ENCODE data around the gene KDM4F. TPM values are rescaled to one million over a fixed set of nuclear protein-coding genes. Genes with fewer than 3 reads are reported as not detected.

Gene KDM4F
- total RNA-seq, 1 donor from 2014 or later = not detected

GRCh38 chr11:95092549-95093324 lies 43.5 kb downstream of the KDM4F start:
- H3K79me2 ChIP-seq (ENCODE audit: low read depth) = no peaks in the 10 kb centered on the region
- peaks cover 33% of the 10 kb centered on the region for H3K4me1 Mint-ChIP-seq
- peaks cover 6% of the 10 kb centered on the region for H3K27me3 Mint-ChIP-seq (ENCODE audit: insufficient read depth, low read depth)
- no peak overlapping the region for H3K4me3 ChIP-seq
- peak; percentile 29 for DNase-seq (ENCODE audit: low spot score)
- peaks cover 10% of the 10 kb centered on the region for H3K4me1 ChIP-seq
- no peak overlapping the region for H3K4me2 ChIP-seq
- peaks cover 43% of the 10 kb centered on the region for H3K27me3 ChIP-seq
- H3K36me3 ChIP-seq = no peaks in the 10 kb centered on the region
- H3K27ac ChIP-seq = no peak overlapping the region
- H3K36me3 Mint-ChIP-seq = no peaks in the 10 kb centered on the region
- H3K9me3 ChIP-seq (ENCODE audit: low read depth) = no peaks in the 10 kb centered on the region
- TF ChIP-seq EZH2phosphoT487 (IDR thresholded peaks at IDR 0.05) (no peak), CTCF (IDR thresholded peaks at IDR 0.05) (peak; percentile 53)
- H4K20me1 ChIP-seq (ENCODE audit: low read depth) = no peaks in the 10 kb centered on the region
- H3K9me3 Mint-ChIP-seq = no peaks in the 10 kb centered on the region
- H2AFZ ChIP-seq (replicated peaks) = no peak overlapping the region
- H3K4me3 Mint-ChIP-seq = no peak overlapping the region
- no peak overlapping the region for H3K27ac Mint-ChIP-seq
- H3F3A ChIP-seq (ENCODE audit: low read depth) = peaks cover 21% of the 10 kb centered on the region
- no peak overlapping the region for H3K9ac ChIP-seq

GRCh38 chr11:95093548-95093947 lies 44.3 kb downstream of the KDM4F start:
- TF ChIP-seq EZH2phosphoT487 (IDR thresholded peaks at IDR 0.05) (no peak), EZH2 (IDR thresholded peaks at IDR 0.05) (no peak), CTCF (IDR thresholded peaks at IDR 0.05) (no peak)
- peaks cover 10% of the 10 kb centered on the region for H3K4me1 ChIP-seq
- H3K27ac Mint-ChIP-seq = no peak overlapping the region
- no peak for DNase-seq (ENCODE audit: low spot score)
- H3K36me3 Mint-ChIP-seq = no peaks in the 10 kb centered on the region
- H3K4me3 Mint-ChIP-seq = no peak overlapping the region
- H3K27me3 Mint-ChIP-seq (ENCODE audit: insufficient read depth, low read depth) = peaks cover 7% of the 10 kb centered on the region
- H3K27ac ChIP-seq = no peak overlapping the region
- H3K9ac ChIP-seq = no peak overlapping the region
- H3K4me3 ChIP-seq = no peak overlapping the region
- no peaks in the 10 kb centered on the region for H3K9me3 Mint-ChIP-seq
- no peaks in the 10 kb centered on the region for H3K9me3 ChIP-seq (ENCODE audit: low read depth)
- no peak overlapping the region for H2AFZ ChIP-seq (replicated peaks)
- no peaks in the 10 kb centered on the region for H4K20me1 ChIP-seq (ENCODE audit: low read depth)
- peaks cover 39% of the 10 kb centered on the region for H3K27me3 ChIP-seq
- H3F3A ChIP-seq (ENCODE audit: low read depth) = peaks cover 21% of the 10 kb centered on the region
- H3K79me2 ChIP-seq (ENCODE audit: low read depth) = no peaks in the 10 kb centered on the region
- no peaks in the 10 kb centered on the region for H3K36me3 ChIP-seq
- no peak overlapping the region for H3K4me2 ChIP-seq
- peaks cover 33% of the 10 kb centered on the region for H3K4me1 Mint-ChIP-seq

GRCh38 chr11:95095858-95096587 lies 46.8 kb downstream of the KDM4F start:
- H3K4me2 ChIP-seq = no peak overlapping the region

More at GRCh38 chr11:95095858-95096587, 46.8 kb downstream of the KDM4F start:
- Mint-ChIP-seq H3K36me3 (no peaks in the 10 kb centered on the region), H3K27ac (no peak overlapping the region), H3K27me3 (ENCODE audit: insufficient read depth, low read depth) (peaks cover 4% of the 10 kb centered on the region), H3K4me1 (peaks cover 22% of the 10 kb centered on the region), H3K4me3 (no peak overlapping the region), H3K9me3 (no peaks in the 10 kb centered on the region)
- Histone ChIP-seq H3F3A (ENCODE audit: low read depth) (no peaks in the 10 kb centered on the region), H3K4me3 (no peak overlapping the region), H3K9me3 (ENCODE audit: low read depth) (no peaks in the 10 kb centered on the region), H3K36me3 (no peaks in the 10 kb centered on the region), H2AFZ (replicated peaks) (no peak overlapping the region), H3K79me2 (ENCODE audit: low read depth) (no peaks in the 10 kb centered on the region), H3K4me1 (no peaks in the 10 kb centered on the region), H3K27me3 (peaks cover 18% of the 10 kb centered on the region), H3K27ac (no peak overlapping the region), H3K9ac (no peak overlapping the region), H4K20me1 (ENCODE audit: low read depth) (no peaks in the 10 kb centered on the region)
- DNase-seq (ENCODE audit: low spot score) = no peak
- TF ChIP-seq EZH2 (IDR thresholded peaks at IDR 0.05) (no peak), CTCF (IDR thresholded peaks at IDR 0.05) (no peak), EZH2phosphoT487 (IDR thresholded peaks at IDR 0.05) (no peak)

All from neural progenitor cell (in vitro differentiated cells).